Common myeloid progenitor, CD34-positive (primary cell): Measurements from ENCODE around the gene MED27.
"Not testable (repeated sequence)": the region's sequence is repeated elsewhere in the genome, so short reads cannot be mapped to it uniquely, and the experiment has no call there.

Experiments
- CTCF ChIA-PET: fragments of 350-600 bp; sonication (Branson Sonifier 250); formaldehyde crosslinking; loops from one replicate; lab custom pipeline; 2021; ENCODE audit warnings: antibody characterized with exemption; lab: Charles Lee
- POLR2A ChIA-PET: fragments of 350-600 bp; sonication (Branson Sonifier 250); formaldehyde crosslinking; loops from one replicate; lab custom pipeline; 2021; ENCODE audit warnings: antibody characterized with exemption; lab: Charles Lee
- DNase-seq, 3 donors: peaks; one replicate each; pipeline versions ENCODE4 v3.0.0 to v3.0.0-alpha.2; 2013
- H3K27ac ChIP-seq, 2 experiments: 1 replicate in 1 of 2; 2 replicates in 1 of 2; pipeline ENCODE4 v1.7.0; 2013; ENCODE audit warnings: inconsistent platforms in 2 of 2, low read length in 2 of 2, mild to moderate bottlenecking in 2 of 2, low read depth in 1 of 2, moderate library complexity in 1 of 2; ENCODE audit not compliant: severe bottlenecking in 2 of 2, insufficient read depth in 1 of 2, poor library complexity in 1 of 2
- H3K27me3 ChIP-seq, 5 experiments: replicated peaks in 2 of 5; 1 replicate in 3 of 5; 2 replicates in 2 of 5; pipeline versions ENCODE4 v1.6.1 to v1.7.0; 2013; ENCODE audit warnings: low read length in 4 of 5, mild to moderate bottlenecking in 2 of 5, moderate library complexity in 2 of 5, inconsistent platforms in 1 of 5; ENCODE audit not compliant: insufficient read depth in 5 of 5, control insufficient read depth in 4 of 5
- H3K36me3 ChIP-seq, 4 experiments: 1 replicate in 2 of 4; 2 replicates in 2 of 4; pipeline versions ENCODE4 v1.6.1 to v1.7.0; 2013; ENCODE audit warnings: low read length in 3 of 4, control low read depth in 1 of 4, mild to moderate bottlenecking in 1 of 4; ENCODE audit not compliant: control insufficient read depth in 4 of 4, insufficient read depth in 4 of 4
- H3K4me1 ChIP-seq, 4 experiments: 1 replicate in 3 of 4; 2 replicates in 1 of 4; pipeline versions ENCODE4 v1.6.1 to v1.7.1; 2013; ENCODE audit warnings: low read length in 3 of 4, mild to moderate bottlenecking in 3 of 4, control low read depth in 1 of 4, inconsistent platforms in 1 of 4, moderate library complexity in 1 of 4; ENCODE audit not compliant: control insufficient read depth in 4 of 4, insufficient read depth in 4 of 4; ENCODE audit errors: control extremely low read depth in 1 of 4
- H3K4me3 ChIP-seq, 7 experiments: 1 replicate in 4 of 7; 2 replicates in 3 of 7; pipeline versions ENCODE4 v1.5.1 to v1.7.0; 2013; ENCODE audit warnings: mild to moderate bottlenecking in 7 of 7, low read length in 6 of 7, moderate library complexity in 6 of 7, inconsistent platforms in 2 of 7, low read depth in 2 of 7, control low read depth in 1 of 7; ENCODE audit not compliant: insufficient read depth in 4 of 7, control insufficient read depth in 1 of 7; ENCODE audit errors: extremely low read depth in 1 of 7
- H3K9me3 ChIP-seq, 5 experiments: 1 replicate in 4 of 5; 2 replicates in 1 of 5; pipeline versions ENCODE4 v1.6.1 to v1.7.1; 2013; ENCODE audit warnings: low read length in 4 of 5, mild to moderate bottlenecking in 2 of 5, inconsistent platforms in 1 of 5, low read depth in 1 of 5, moderate library complexity in 1 of 5; ENCODE audit not compliant: control insufficient read depth in 4 of 5, insufficient read depth in 2 of 5; ENCODE audit errors: control extremely low read depth in 1 of 5
- WGBS: methylation state at CpG from one replicate; pipeline ENCODE4 v1.1.5; 2013; ENCODE audit not compliant: insufficient coverage; 5-methylcytosine and 5-hydroxymethylcytosine counted together

Gene MED27

GRCh38 chr9:132066511-132066910 lies 13.2 kb downstream of the MED27 start:
- peaks cover 0 to 24% (median 11%) of the 10 kb centered on the region in 4 experiments for H3K36me3 ChIP-seq
- H3K4me3 ChIP-seq: no peak overlapping the region
- H3K27me3 ChIP-seq: no peaks in the 10 kb centered on the region
- no peak for DNase-seq
- ChIA-PET POLR2A (no interaction called here), CTCF (no interaction called here)
- H3K4me1 ChIP-seq: no peaks in the 10 kb centered on the region
- H3K9me3 ChIP-seq: no peaks in the 10 kb centered on the region
- no peak overlapping the region for H3K27ac ChIP-seq
- WGBS: 100% methylated on average over 2 of the region's 3 CpGs

GRCh38 chr9:132066057-132066456 lies 13.6 kb downstream of the MED27 start:
- 92% methylated on average over 10 of the region's 11 CpGs for WGBS
- no peak overlapping the region for H3K27ac ChIP-seq
- no peak overlapping the region for H3K4me3 ChIP-seq
- ChIA-PET CTCF (no interaction called here), POLR2A (no interaction called here)
- H3K36me3 ChIP-seq: peaks cover 0 to 22% (median 11%) of the 10 kb centered on the region in 4 experiments
- no peak for DNase-seq
- no peaks in the 10 kb centered on the region for H3K4me1 ChIP-seq
- no peaks in the 10 kb centered on the region for H3K9me3 ChIP-seq
- H3K27me3 ChIP-seq: no peaks in the 10 kb centered on the region

GRCh38 chr9:132063281-132063680 lies 16.4 kb downstream of the MED27 start:
- no peak overlapping the region for H3K27ac ChIP-seq
- H3K27me3 ChIP-seq: no peaks in the 10 kb centered on the region
- peaks cover 0 to 31% (median 15%) of the 10 kb centered on the region in 4 experiments for H3K36me3 ChIP-seq
- no peak overlapping the region for H3K4me3 ChIP-seq
- no peaks in the 10 kb centered on the region for H3K4me1 ChIP-seq
- peaks cover 0 to 10% (median 8%) of the 10 kb centered on the region in 5 experiments for H3K9me3 ChIP-seq
- WGBS: 95% methylated on average over 6 of the region's 6 CpGs
- DNase-seq: no peak
- ChIA-PET CTCF (interaction anchor here (1.1 kb wide), 1 partner anchor 172 kb away, joined by 3 read pairs; no protein-coding TSS in a partner anchor), POLR2A (no interaction called here)

GRCh38 chr9:132062806-132063205 lies 16.9 kb downstream of the MED27 start:
- Histone ChIP-seq H3K36me3 (peaks cover 0 to 31% (median 15%) of the 10 kb centered on the region in 4 experiments), H3K4me3 (no peak overlapping the region), H3K27ac (no peak overlapping the region), H3K4me1 (no peaks in the 10 kb centered on the region), H3K9me3 (peaks cover 0 to 11% (median 9%) of the 10 kb centered on the region in 5 experiments), H3K27me3 (no peaks in the 10 kb centered on the region)
- no peak for DNase-seq
- 96% methylated on average over 4 of the region's 4 CpGs for WGBS
- ChIA-PET CTCF (interaction anchor here (1.1 kb wide), 1 partner anchor 173 kb away, joined by 3 read pairs; no protein-coding TSS in a partner anchor), POLR2A (no interaction called here)

- H3K27ac ChIP-seq: no peak overlapping the region
- peaks cover 0 to 11% (median 9%) of the 10 kb centered on the region in 5 experiments for H3K9me3 ChIP-seq
- DNase-seq: no peak
- H3K27me3 ChIP-seq: no peaks in the 10 kb centered on the region
- no peak overlapping the region for H3K4me3 ChIP-seq
- H3K36me3 ChIP-seq: peaks cover 0 to 28% (median 14%) of the 10 kb centered on the region in 4 experiments
- H3K4me1 ChIP-seq: no peaks in the 10 kb centered on the region
- CTCF ChIA-PET: no interaction called here
- POLR2A ChIA-PET: no interaction called here
- WGBS: 88% methylated on average over 1 of the region's 3 CpGs
Measured at GRCh38 chr9:132061526-132061925, 18.1 kb downstream of the MED27 start.

- no peak overlapping the region for H3K4me3 ChIP-seq
- H3K9me3 ChIP-seq: peaks cover 0 to 11% (median 9%) of the 10 kb centered on the region in 5 experiments
- peaks cover 0 to 21% (median 11%) of the 10 kb centered on the region in 4 experiments for H3K36me3 ChIP-seq
- no peaks in the 10 kb centered on the region for H3K4me1 ChIP-seq
- CTCF ChIA-PET: no interaction called here
- no peaks in the 10 kb centered on the region for H3K27me3 ChIP-seq
- DNase-seq: no peak
- whole genome bisulfite sequencing: 100% methylated on average over 3 of the region's 8 CpGs
- POLR2A ChIA-PET: no interaction called here
- H3K27ac ChIP-seq: no peak overlapping the region
Measured at GRCh38 chr9:132059361-132059760, 20.3 kb downstream of the MED27 start.

GRCh38 chr9:132058226-132058625 lies 21.4 kb downstream of the MED27 start:
- POLR2A ChIA-PET, DNase-seq, CTCF ChIA-PET, H3K4me1 ChIP-seq, H3K27me3 ChIP-seq, H3K27ac ChIP-seq, H3K4me3 ChIP-seq: not testable (repeated sequence)
- 100% methylated on average over 6 of the region's 6 CpGs for WGBS
- peaks cover 0 to 11% (median 9%) of the 10 kb centered on the region in 5 experiments for H3K9me3 ChIP-seq
- peaks cover 0 to 21% (median 9%) of the 10 kb centered on the region in 4 experiments for H3K36me3 ChIP-seq
